HEK293T (cell line): ENCODE measurements around the gene TTC28.

Experiments used
- CTCF ChIA-PET: fragments of 350-600 bp; formaldehyde crosslinking; extraction: SDS; loops from one replicate; lab custom pipeline; 2021; ENCODE audit warnings: antibody characterized with exemption, inconsistent platforms; lab: Yijun Ruan, JAX
- POLR2A ChIA-PET: fragments of 350-600 bp; formaldehyde crosslinking; extraction: SDS; loops from one replicate; lab custom pipeline; 2020; ENCODE audit warnings: antibody characterized with exemption, inconsistent platforms; lab: Yijun Ruan, JAX
- DNase-seq: peaks from one replicate; pipeline ENCODE4 v3.0.0; 2012; ENCODE audit warnings: mixed read lengths; ENCODE audit errors: extremely low spot score
- ARNT ChIP-seq: fragments of 450-650 bp; IDR thresholded peaks from 2 replicates; pipeline ENCODE4 v1.6.1; 2017; ENCODE audit warnings: mild to moderate bottlenecking
- BHLHE40 ChIP-seq: fragments of 450-650 bp; IDR thresholded peaks from 2 replicates; pipeline ENCODE4 v1.6.1; 2016; ENCODE audit warnings: mild to moderate bottlenecking, moderate library complexity, borderline replicate concordance
- CTBP1 ChIP-seq: fragments of 450-650 bp; IDR thresholded peaks from 2 replicates; pipeline ENCODE4 v1.6.1; 2016; ENCODE audit warnings: borderline replicate concordance
- ELF4 ChIP-seq: fragments of 450-650 bp; IDR thresholded peaks from 2 replicates; pipeline ENCODE4 v1.6.1; 2017; ENCODE audit warnings: antibody characterized with exemption
- FOXA1 ChIP-seq: fragments of 450-650 bp; IDR thresholded peaks from 2 replicates; pipeline ENCODE4 v1.6.1; 2016; ENCODE audit warnings: mild to moderate bottlenecking
- FOXK2 ChIP-seq: fragments of 450-650 bp; IDR thresholded peaks from 2 replicates; pipeline ENCODE4 v1.6.1; 2016; ENCODE audit warnings: mild to moderate bottlenecking
- FOXM1 ChIP-seq: fragments of 450-650 bp; IDR thresholded peaks from 2 replicates; pipeline ENCODE4 v1.6.1; 2017; ENCODE audit warnings: mild to moderate bottlenecking, borderline replicate concordance
- HDGF ChIP-seq: fragments of 450-650 bp; IDR thresholded peaks from 2 replicates; pipeline ENCODE4 v1.6.1; 2017; ENCODE audit warnings: antibody characterized with exemption, borderline replicate concordance
- L3MBTL2 ChIP-seq: fragments of 450-650 bp; conservative IDR thresholded peaks from 2 replicates; pipeline ENCODE4 v1.6.1; 2016; ENCODE audit warnings: mild to moderate bottlenecking
- LEF1 ChIP-seq: fragments of 450-650 bp; IDR thresholded peaks from 2 replicates; pipeline ENCODE4 v1.6.1; 2017; ENCODE audit warnings: mild to moderate bottlenecking, borderline replicate concordance
- NFRKB ChIP-seq: fragments of 450-650 bp; IDR thresholded peaks from 2 replicates; pipeline ENCODE4 v1.6.1; 2016; ENCODE audit warnings: mild to moderate bottlenecking, moderate library complexity
- SP1 ChIP-seq: fragments of 450-650 bp; IDR thresholded peaks from 2 replicates; pipeline ENCODE4 v1.6.1; 2017
- SUZ12 ChIP-seq: fragments of 450-650 bp; IDR thresholded peaks from 2 replicates; pipeline ENCODE4 v1.6.1; 2016; ENCODE audit warnings: mild to moderate bottlenecking
- TARDBP ChIP-seq: fragments of 450-650 bp; IDR thresholded peaks from 2 replicates; pipeline ENCODE4 v1.6.1; 2016
- ZNF384 ChIP-seq: fragments of 450-650 bp; IDR thresholded peaks from 2 replicates; pipeline ENCODE4 v1.6.1; 2016
- TF ChIP-seq, protein P1 (sequence below): fragments of 450-650 bp; IDR thresholded peaks from 2 replicates; pipeline ENCODE4 v1.6.1; 2016

The TTC28 gene

DNA sequence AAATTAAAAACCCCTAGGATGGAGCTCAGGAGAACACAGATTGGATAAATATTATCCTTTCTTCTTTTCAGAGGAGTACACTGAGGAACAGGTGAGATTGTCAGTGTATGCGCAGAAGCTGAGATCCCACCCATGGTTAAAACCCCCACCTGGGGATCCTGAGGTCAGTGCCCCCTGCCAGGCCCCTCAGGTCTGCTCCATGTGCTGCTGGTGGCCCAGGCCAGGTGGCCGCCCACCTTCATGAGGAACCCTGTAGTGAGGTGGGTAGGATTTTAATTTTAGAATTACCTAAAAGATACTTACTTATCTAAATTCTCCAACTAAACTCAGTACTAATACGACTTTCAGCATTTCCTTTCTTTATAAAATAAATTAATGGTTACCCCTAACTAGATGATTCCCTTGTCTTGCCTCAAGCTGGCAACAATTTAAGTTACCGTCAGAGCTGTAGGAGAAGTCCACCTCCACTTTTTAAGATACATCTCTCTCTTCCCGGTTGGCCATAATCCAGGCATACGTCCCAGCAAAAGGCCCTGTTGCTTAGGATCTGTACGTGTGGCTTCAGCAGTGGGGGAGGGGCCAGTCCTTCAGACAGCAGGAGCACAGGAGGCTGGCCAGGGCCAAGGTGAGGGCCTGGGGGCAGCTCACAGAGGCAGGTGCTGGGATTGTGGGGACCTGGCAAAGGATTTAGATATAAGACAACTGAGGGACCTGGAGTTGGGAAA is 699.1 kb downstream of the TTC28 start:
- ChIA-PET CTCF (interaction anchor here (0.7 to 0.8 kb wide), 2 partner anchors 10 to 50 kb away, joined by 3 to 4 read pairs; no protein-coding TSS in a partner anchor), POLR2A (interaction anchor here (1.1 kb wide), 1 partner anchor 60 kb away, joined by 4 read pairs; no protein-coding TSS in a partner anchor)
- DNase-seq, result no peak

DNA sequence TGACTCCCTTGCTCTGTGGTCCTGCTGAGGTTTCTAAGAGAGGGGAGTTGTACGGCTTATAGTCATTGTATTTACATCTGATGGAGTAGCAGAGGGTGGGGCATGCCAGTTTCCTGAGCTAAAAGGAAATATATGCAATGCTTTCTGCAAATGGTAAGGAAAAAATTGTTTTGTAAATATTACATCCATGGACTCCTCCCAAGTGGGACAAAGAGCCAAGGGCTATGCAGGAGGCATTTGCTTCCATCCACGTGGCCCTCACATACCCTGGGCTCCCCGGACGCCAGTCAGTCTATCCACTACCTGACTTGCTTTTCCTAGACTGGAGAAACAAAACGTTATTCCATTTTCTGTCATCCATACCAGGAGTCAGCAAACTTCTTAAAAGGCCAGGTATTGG is 700.8 kb downstream of the TTC28 start:
- CTCF ChIA-PET, result no interaction called here
- POLR2A ChIA-PET, result no interaction called here
- TF ChIP-seq FOXM1, result no peak
- no peak for TF ChIP-seq L3MBTL2
- TF ChIP-seq SUZ12, result no peak
- TF ChIP-seq NFRKB, result no peak
- TF ChIP-seq, protein P1, sequence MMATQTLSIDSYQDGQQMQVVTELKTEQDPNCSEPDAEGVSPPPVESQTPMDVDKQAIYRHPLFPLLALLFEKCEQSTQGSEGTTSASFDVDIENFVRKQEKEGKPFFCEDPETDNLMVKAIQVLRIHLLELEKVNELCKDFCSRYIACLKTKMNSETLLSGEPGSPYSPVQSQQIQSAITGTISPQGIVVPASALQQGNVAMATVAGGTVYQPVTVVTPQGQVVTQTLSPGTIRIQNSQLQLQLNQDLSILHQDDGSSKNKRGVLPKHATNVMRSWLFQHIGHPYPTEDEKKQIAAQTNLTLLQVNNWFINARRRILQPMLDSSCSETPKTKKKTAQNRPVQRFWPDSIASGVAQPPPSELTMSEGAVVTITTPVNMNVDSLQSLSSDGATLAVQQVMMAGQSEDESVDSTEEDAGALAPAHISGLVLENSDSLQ, result no peak
- TF ChIP-seq ZNF384, result no peak
- no peak for TF ChIP-seq HDGF
- TF ChIP-seq CTBP1, result no peak
- no peak for DNase-seq

More for the DNA sequence above, 699.1 kb downstream of the TTC28 start:
- TF ChIP-seq HDGF, result no peak
- no peak for TF ChIP-seq ELF4

DNA sequence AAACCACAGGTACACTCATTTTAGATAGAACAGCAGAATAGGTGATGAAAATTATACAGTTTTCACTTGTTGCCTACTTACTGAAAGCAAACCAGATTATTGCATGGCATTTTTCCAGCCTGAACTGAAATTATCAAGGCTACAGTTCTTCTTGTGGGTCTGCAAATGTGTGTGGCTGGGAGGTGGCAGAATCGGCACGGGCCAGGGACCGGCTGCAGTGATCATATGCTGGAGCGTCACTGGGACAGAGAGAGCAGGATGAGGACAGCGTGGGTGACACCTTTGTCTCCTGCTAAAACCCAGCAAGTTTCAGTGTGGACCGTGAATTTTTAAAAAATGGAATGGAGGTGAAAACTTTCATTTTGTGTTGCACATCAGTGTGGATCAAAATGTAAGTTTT is 701.3 kb downstream of the TTC28 start:
- DNase-seq, result no peak
- ChIA-PET CTCF (no interaction called here), POLR2A (no interaction called here)
- TF ChIP-seq HDGF, result no peak

DNA sequence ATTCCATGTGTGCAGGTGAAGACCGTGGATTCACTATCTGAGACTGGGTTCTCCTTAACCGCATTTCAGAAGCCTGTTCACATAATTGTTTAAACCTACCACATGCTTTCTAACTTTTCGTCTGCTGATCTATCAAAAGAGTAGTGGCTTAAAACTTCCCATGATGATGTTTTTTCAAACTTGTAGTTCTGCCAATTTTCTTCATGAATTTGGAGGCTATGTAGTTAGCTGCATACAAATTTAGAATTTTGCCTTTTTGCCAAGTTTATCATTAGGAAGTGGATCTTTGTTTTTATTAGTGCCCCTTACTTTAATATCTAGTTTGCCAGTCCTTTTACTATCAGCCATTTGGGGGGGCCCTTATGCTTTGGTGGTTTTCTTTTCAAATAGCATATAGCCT is 703.1 kb downstream of the TTC28 start:
- ChIA-PET POLR2A (no interaction called here), CTCF (no interaction called here)
- no peak for TF ChIP-seq L3MBTL2
- DNase-seq, result no peak

DNA sequence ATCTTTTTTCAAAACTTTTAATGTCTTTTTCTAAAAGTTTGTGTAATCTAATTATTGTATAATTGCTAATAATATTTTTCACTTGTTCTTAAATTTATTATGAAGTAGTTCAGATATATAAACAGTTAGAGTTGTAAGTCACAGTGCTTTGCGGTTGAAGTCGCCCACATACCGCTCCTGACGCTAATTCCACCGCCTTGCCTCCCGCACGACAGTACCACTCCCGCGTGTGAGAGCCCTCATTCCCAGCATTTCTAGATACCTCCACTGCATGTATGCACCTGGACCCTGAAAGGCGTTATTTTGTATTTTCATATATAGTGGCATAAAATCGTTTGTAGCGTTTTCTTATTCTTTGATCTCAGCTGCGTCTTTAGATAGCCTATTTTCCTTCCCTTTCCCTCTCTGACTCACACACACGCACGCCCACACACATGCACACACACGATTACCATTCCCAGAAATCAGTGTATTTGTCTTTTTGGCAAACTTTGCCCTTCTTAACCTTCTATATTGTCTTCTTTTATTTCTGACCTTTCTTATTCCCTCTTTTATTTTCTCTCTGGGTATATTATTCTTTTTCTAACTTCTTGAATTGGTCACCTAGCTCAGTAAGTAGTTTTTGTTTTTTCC is 704.1 kb downstream of the TTC28 start:
- CTCF ChIA-PET, result no interaction called here
- no peak for DNase-seq
- POLR2A ChIA-PET, result no interaction called here
- TF ChIP-seq SP1 (no peak), ELF4 (no peak), BHLHE40 (no peak), ARNT (no peak), LEF1 (no peak), ZNF384 (no peak), HDGF (no peak), NFRKB (no peak), FOXA1 (no peak), CTBP1 (no peak), TARDBP (no peak), L3MBTL2 (no peak), SUZ12 (no peak), FOXK2 (no peak), FOXM1 (no peak)
- TF ChIP-seq, protein P1, result no peak

DNA sequence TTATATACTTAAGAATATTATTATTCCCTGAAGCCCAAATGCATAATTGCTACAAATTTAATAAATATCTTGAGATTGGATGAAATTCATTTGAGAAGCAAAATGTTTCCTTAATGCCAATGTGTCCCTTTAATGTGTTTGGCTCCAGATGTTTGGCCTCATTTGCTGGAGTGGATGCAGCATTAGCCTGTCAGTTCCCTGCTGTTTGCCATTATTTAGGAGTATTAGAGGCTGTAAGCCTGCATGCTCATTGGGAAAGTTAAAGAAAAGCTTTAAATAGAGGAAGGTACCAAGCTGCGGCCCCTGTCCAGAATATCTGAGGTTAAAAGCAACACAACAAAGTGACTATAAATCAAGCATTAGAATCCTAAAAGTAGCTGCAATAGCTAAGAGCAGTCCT is 705.8 kb downstream of the TTC28 start:
- POLR2A ChIA-PET, result interaction anchor here (0.8 kb wide), 1 partner anchor 55 kb away, joined by 5 read pairs; the partner anchor contains the start of gene PITPNB
- CTCF ChIA-PET, result interaction anchor here (1.3 kb wide), 1 partner anchor 17 kb away, joined by 5 read pairs; no protein-coding TSS in a partner anchor

More for the DNA sequence above, 705.8 kb downstream of the TTC28 start:
- DNase-seq, result no peak
- TF ChIP-seq LEF1 (no peak), SUZ12 (no peak), TARDBP (no peak), ZNF384 (no peak), HDGF (no peak), BHLHE40 (no peak), SP1 (no peak), ARNT (no peak), CTBP1 (no peak), FOXM1 (no peak), L3MBTL2 (no peak), FOXA1 (no peak), ELF4 (no peak), FOXK2 (no peak), NFRKB (no peak)
- TF ChIP-seq, protein P1, result no peak
